SU-DHL-6 (cell line): ENCODE results near the gene MCF2L2.

Source experiments
- EZH2phosphoT487 ChIP-seq: fragments of 200-600 bp; sonication (generic), shearing (Covaris generic); conservative IDR thresholded peaks from 2 replicates; pipeline ENCODE4 v1.6.1; 2018; ENCODE audit warnings: mild to moderate bottlenecking, antibody characterized with exemption, low read length, moderate library complexity, mixed read lengths
- TF ChIP-seq, protein P1 (sequence below): fragments of 200-600 bp; sonication (generic); IDR thresholded peaks from one replicate; pipeline ENCODE4 v1.5.1; 2017; ENCODE audit warnings: antibody characterized with exemption, mild to moderate bottlenecking, low read length, moderate library complexity; ENCODE audit not compliant: insufficient read depth, poor library complexity, severe bottlenecking

GRCh38 chr3:183410280-183410679 is 18.1 kb downstream of the MCF2L2 start:
- TF ChIP-seq, protein P1, sequence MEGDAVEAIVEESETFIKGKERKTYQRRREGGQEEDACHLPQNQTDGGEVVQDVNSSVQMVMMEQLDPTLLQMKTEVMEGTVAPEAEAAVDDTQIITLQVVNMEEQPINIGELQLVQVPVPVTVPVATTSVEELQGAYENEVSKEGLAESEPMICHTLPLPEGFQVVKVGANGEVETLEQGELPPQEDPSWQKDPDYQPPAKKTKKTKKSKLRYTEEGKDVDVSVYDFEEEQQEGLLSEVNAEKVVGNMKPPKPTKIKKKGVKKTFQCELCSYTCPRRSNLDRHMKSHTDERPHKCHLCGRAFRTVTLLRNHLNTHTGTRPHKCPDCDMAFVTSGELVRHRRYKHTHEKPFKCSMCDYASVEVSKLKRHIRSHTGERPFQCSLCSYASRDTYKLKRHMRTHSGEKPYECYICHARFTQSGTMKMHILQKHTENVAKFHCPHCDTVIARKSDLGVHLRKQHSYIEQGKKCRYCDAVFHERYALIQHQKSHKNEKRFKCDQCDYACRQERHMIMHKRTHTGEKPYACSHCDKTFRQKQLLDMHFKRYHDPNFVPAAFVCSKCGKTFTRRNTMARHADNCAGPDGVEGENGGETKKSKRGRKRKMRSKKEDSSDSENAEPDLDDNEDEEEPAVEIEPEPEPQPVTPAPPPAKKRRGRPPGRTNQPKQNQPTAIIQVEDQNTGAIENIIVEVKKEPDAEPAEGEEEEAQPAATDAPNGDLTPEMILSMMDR: no peak
- no peak for TF ChIP-seq EZH2phosphoT487
